NCI-H524 (cell line): ENCODE data around the gene OPTC.
"Not testable (repeated sequence)": the region's sequence is repeated elsewhere in the genome, so short reads cannot be mapped to it uniquely, and the experiment has no call there.

Source experiments
- DNase-seq, 2 experiments: peaks; one replicate each; lab custom pipeline; 2025; lab: John Stamatoyannopoulos, UW

OPTC gene

DNA sequence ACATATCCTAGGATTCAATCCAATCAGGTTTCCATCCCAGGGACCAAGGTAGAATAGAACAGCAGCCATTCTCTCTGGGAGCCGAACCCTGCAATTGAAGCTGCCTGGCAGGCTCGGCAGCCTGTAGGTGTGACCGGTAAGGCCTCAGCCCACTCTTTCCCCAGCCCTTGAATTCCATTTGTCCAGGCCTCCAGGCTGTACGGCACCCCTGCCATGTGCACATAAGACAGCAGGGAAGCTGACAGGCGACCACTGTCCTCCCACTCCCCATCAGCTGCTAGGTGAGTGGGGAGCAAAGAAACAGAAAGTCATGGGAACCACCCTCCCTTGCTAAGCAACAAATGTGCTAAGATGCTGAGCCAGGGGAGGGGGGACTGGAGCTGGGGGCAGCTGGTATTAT lies 23.0 kb downstream of the OPTC start:
- DNase-seq = no peak

DNA sequence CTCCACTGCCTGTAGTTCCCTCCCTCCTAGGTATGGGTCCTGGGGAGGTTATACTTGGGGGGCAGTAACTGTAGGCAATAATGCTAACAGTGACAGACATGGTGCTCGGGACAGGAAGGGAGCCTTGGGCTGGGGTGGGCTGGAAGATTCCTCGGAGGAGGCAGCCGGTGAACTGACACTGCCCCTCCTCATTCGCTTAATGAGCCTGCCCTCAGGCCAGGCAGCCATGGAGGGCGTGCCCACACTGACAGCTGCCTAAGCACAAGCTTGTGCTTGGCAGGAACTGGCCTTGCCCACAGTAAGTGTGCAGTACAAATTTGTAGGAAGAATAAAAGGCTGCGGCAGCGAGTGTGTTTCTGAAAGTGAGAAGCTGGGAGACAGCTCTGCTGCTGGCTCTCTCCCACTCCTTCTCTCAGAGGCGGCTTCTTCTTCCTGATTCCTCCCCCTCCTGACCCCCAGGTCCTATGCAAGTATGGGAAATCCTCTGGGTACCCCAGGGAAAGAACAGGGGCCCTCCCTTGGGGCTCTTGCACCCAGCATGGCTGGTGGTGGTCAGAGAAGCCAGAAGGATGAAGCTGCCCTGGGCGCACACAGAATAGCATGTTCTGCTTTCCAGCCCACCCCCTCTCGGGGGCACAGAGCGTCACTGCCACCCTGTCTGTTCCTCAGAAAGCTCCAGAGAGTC lies 23.6 kb downstream of the OPTC start:
- no peak for DNase-seq

DNA sequence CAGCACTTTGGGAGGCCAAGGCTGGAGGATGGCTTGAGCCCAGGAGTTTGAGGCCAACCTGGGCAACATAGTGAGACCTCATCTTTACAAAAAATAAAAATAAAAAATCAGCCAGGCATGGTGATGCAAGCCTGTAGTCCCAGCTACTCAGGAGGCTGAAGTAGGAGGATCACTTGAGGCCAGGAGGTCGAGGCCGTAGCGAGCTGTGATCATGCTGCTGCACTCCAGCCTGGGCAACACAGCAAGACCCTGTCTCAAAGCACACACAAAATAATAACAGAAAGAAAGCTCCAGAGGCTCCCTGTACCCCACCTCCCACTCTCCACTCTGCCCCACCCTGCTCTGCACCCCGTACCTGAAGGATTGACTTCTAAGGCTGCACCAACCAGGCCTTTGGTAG lies 24.2 kb downstream of the OPTC start:
- DNase-seq = not testable (repeated sequence)

DNA sequence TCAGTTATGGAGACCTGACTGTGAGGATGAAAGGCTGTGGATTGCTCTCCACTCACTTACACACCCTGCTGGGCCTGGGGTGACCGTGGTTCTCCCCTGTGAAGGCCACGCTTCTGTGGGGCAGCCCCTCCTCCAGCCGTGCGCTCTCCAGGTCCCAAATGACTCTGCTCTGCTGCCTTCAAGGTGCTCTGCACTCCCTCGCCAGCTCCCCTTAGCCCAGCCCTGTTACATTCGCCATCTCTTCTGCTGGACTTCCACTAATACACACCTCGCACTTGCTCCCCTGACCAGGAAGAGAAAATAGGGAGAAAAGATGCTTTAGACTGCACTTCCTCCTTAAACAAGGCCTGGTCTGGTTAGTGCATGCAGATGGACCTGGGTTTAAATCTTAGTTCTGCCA lies 24.6 kb downstream of the OPTC start:
- no peak for DNase-seq

DNA sequence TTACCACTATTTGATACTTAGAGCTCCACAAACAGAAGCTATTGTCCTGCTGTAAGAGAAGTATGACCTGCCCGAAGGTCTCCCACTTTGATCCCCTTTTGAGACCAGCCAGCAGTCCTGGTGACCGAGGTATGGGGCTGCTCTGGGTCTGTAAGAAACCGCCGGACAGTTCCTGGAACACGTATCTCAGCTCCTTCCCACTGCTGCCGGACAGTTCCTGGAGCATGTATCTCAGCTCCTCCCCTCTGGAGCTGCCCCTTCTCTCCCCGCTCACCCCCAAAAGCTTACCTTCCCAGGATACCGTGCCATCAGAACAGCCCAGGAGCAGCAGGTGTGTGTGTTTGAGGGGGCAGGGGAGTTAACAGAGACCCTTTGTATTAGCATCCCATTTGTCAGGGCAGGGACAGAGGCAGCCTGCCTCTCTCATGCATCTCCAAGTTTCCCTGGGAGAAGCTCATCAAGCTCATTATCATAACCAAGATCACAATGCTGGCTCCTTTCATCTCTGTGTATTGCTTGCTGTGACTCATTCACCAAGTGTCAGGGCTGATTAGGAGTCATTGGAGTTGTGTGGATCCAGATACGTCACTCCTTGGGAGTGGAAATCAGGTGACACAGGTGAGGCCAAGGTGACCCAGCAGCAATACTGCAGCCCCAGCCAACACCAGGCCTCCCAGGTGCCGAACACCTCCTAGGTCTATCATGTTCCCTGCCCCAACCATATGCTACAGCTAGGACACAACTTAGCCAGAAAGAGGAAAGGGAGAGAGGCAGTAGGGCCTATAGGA lies 25.3 kb downstream of the OPTC start:
- no peak for DNase-seq

DNA sequence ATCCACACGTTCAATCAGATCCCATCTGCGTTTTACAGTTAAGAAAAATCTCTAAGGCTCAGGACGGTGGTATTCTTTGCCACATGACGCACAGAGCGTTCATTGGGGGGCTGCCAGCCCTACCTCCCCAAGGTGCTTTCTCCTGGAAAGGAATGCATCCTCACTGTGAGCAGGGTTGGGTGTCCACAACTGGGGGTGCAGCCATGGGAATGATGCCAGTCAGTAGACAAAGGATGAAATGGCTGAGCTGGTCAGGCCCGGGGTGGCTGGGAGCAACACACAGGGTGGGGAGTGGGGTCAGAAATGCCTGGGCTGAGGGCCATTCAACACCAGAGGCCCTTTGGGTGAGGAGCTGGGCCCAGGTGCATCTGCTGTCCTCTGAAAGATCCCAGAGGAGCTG lies 25.9 kb downstream of the OPTC start:
- no peak for DNase-seq

DNA sequence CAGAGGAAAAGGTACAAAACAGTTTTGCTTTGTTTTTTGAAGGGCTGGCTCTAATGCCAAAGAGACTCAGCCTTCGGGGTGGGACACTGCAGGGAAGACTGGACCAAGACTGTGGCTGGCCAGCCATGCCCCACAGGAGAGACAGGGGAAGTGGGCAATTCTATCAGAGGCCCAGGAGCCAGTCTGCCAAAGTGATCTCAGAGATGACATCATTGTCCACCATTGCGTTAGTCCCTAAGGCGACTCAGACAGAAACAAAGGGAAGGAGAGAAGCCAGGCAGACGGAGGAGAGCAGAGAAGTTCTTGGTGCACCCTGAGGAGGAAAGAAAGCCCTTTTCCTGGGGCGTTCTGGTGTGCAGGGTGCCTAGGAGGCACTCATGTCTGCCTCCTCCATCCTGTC lies 26.4 kb downstream of the OPTC start:
- DNase-seq = no peak

DNA sequence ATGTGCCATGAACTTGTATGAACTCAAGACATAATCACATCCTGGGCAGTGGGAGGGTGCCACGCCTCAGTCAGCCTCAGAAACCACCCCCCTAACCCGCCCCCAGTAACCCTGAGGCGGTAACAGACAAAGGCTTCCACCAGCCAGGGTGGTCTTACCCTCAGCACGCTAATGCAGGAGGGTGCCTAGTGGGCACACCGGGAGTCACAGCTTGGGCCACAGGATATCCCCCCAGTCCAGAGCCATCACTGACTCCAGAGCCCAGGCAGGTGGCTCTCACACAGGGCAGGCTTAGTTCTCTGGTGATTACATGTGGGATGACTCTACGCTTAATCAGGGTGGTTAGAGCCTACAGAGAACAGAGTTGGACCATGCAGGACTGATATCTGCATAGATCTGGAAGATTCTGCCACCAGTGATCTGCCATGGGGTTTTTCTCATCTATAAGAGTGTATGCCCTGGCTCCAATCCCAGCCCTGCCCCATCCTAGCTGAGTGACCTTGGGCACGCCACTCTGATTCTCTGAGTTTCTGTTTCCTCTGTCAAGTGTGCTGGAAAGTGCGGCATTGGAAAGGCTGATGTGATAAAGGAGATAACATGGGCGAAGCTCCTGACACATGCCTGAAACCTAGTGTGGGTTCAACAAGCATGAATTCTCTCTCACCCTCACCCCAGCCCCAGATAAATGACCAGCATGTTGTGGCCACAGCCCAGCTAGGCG lies 27.3 kb downstream of the OPTC start:
- DNase-seq = no peak

DNA sequence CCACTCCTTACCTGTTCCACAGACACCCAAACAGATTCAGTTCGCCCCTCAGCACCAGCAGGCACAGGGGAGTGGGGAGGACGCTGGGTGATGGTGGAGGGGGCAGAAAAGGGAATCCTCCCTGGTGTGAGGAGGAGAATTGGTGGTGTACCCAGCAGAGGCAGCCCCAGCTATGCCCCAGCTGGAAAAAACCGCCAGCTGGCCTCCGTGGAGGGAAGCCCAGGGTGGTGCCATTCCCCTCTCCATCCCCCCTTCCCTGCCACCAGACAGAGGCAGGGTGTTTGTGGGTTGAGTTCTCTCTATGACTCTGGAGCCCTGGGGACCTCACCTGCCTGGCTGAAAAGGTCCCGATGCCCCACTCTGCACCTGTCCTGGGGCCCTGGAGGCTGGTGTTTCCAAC lies 27.9 kb downstream of the OPTC start:
- DNase-seq = peak; percentile 61 to 70

DNA sequence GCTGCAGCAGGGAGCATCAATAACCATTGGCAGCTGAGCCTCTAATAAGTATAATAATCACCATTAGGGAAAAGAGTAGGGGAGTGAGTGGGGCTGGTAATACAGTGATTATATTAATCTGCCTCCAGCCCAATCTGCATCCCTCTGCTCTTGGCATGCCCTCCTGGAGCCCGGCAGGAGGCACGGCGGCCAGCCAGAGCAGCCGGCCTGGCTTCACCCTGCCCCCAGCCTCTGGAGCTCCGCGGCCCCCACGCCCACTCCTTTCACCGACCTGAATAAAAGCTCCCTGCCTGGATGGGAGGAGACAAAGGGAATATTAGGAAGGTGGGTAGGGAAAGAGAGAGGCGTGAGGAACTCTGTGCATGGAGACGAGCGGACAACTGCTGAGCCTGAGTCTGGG lies 28.3 kb downstream of the OPTC start:
- DNase-seq = peak; percentile 61 to 73

DNA sequence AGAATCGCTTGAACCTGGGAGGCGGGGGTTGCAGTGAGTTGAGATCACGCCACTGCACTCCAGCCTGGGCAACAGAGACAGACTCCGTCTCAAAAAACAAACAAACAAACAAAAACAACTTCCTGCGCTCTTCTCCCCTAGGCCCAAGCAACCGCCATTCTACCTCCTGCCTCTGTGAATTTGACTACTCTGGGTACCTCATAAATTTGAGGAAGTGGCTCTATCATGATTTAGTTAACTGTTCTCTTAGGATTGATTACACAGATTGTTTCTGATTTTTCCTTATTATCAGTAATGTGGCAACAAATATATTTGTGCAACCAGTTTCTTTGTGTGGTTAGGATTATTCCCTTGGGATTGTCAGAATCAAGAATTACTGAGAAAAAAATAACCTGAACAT lies 29.7 kb downstream of the OPTC start:
- DNase-seq = no peak

DNA sequence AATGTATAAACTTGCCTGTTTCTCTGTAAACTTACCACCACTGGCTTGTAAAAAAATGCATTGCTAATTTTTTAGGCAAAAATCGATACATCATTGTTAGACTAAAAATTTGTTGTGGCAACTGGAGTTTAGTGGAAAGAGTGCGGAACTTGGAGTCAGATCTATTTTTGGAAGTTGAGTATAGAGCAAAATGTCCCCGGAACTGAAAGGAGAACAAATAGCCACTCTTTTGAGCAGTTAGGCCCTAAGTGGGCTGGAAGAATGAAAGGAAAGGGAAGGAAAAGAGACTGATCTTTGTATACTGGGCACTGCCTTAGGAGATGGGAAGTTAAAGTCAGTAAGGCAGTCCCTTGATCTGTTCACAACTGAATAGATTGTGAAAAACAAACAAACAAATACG lies 30.2 kb downstream of the OPTC start:
- DNase-seq = no peak

DNA sequence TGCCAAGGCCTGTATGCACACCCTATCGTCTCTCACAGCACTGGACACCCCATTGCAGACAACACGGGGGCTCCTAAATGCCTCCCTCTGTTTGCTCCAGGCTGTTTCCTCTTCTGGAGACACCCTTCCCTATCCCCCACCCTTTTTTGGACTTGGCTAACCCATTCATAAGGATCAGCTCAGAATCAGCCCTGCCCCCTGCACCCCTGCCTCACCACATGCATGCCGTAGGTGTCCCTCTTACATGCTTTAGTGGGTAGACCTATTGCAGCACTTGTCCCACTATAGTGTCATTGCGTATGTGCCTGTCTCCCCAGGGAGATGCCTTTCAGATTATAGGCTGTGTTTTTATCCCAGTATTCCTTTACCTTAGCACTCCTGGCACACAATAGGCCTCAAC lies 30.9 kb downstream of the OPTC start:
- no peak for DNase-seq

DNA sequence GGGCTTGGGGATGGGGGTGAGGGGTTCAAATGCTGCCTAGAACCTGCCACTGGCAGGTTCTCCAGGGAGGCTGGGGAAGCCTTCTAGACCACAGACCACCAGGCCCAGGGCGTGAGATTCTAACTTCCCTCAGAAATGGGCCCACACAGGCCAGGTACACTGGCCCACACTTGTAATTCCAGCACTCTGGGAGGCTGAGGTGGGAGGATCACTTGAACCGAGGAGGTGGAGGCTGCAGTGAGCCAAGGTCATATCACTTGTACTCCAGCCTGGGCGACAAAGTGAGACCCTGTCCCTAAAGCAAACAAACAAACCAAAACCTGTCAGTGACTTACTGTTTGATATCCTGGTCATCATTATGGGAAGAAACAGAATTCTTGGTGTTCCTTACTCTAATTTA lies 31.7 kb downstream of the OPTC start:
- no peak for DNase-seq

DNA sequence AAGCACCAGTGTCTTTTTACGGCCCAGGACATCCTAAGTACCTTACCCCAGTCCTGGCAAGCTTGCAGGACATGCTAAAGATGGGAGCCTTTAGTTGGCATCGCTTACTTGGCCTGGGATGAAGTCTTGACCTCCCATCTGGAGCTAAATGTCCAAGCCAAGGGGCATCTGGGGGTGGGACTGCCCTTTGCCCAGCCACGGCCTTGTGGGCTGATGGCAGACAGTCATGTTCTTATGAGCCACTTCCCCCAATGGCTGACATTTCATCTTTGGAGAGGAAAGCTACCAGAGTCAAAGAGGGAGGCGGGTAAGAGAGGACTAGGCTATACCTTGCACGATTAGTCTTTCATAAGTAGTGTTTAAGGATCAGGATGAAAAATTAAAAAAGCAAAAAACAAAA lies 32.2 kb downstream of the OPTC start:
- no peak for DNase-seq

DNA sequence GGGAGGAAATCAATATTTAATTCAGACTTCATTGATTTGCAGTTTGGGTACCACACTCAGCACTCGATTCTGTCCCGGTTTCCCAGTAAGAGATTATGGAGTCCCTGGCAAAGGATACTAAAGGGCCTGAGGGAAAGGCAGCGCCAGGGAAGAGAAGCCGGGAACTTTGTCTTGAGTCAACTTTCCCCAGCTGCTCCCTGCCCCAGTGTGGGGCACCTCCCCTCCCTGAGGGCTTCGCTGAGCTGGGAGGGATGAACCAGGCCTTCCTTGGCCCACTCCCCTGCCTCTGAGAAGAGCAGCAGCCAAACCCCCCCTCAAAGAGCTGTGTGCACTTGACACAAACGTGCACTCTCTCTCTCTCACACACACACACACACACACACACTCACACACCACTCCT lies 32.6 kb downstream of the OPTC start:
- peak; percentile 20 to 41 for DNase-seq

DNA sequence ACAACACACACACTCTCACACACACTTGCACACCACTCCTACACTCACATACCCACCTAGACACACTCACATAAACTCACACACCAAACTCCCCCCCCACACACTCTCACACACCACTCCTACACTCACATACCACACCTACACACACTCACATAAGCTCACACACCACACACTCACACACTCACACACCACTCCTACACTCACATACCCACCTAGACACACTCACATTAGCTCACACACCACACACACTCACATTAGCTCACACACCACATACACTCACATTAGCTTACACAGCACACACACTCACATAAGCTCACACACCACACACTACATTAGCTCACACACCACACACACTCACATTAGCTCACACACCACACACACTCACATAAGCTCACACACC lies 33.1 kb downstream of the OPTC start:
- no peak for DNase-seq

DNA sequence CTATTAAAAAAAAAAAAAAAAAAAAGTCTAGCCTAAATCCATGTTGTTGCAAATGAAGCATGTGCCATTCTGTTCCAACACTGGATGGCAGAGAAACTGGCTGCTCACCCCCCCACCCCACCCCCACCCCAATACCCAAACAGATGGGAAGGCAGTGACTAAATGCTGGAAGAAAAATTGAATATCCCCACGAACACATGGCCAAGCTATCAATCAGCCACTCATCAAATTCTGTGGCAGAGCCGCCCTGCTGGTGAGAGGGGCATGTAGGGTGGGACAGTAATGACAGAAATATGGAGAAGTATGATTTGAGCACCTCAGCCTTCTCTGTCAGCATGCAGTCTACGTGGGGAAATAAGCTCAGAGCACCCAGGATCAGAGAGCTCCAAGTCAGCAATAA lies 34.1 kb downstream of the OPTC start:
- DNase-seq = peak; percentile 75 to 83

DNA sequence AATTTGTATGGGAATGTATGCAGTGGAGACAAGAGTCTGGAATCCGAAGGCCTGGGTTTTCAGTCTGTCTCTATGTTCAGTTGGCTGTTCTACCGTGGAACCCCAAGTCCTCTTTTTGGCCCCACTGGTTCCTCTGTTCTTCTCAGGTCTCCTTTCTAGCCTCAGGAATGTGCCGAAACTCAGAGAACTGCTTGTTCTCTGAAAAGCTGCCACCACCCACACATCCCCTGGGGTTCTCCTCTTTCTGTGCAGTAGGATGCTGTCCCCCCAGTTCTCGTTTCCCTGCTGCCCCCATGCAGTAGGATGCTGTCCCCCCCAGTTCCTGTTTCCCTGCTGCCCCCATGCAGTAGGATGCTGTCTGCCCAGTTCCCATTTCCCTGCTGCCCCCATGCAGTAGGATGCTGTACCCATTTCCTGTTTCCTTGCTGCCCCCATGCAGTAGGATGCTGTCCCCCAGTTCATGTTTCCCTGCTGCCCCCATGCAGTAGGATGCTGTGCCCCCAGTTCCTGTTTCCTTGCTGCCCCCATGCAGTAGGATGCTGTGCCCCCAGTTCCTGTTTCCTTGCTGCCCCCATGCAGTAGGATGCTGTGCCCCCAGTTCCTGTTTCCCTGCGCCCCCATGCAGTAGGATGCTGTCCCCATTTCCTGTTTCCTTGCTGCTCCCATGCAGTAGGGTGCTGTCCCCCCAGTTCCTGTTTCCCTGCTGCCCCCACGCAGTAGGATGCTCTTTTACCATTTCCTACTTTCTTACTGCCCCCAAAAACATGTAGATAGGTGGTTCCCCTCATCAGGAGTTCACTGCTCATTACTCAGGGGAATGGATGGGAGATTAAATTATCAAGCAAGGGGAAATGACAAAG lies 35.3 kb downstream of the OPTC start:
- DNase-seq = no peak

DNA sequence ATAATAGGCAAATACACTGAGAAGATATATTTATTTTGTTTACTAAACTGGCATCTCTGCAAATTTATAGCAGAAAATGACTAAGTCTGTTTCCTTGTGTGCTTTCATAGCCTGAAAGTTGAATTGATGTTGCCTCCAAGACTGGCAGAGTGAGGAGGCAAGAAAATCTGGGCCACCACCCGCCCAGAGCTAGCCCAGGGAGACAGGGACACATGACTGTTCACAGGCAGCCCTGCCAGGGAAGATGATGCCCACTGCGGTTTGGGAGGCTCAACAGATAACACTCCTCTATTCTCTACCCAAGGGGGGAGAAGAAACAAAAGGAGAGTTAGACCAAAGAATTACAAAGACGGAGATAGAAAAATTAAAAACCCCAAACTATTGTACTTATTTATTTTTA lies 37.1 kb downstream of the OPTC start:
- no peak for DNase-seq

DNA sequence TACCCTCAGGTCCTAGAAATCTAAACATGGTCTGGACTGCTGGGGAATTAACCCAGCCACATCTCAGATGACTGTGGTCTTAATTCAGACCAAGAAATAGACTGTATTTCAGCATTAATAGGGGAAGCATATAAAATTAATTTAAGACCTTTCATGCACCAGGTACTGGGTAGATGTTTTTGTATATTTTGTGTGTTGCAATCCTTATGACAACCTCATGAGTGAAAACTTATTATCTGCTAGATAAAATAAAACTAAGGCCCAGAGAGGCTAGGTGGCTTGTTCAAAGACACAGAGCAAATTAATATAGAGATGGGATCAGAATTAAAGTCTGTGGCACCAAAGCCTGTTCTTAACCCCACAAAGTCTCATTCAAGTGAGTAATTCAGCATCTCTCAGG lies 40.1 kb downstream of the OPTC start:
- DNase-seq = no peak

DNA sequence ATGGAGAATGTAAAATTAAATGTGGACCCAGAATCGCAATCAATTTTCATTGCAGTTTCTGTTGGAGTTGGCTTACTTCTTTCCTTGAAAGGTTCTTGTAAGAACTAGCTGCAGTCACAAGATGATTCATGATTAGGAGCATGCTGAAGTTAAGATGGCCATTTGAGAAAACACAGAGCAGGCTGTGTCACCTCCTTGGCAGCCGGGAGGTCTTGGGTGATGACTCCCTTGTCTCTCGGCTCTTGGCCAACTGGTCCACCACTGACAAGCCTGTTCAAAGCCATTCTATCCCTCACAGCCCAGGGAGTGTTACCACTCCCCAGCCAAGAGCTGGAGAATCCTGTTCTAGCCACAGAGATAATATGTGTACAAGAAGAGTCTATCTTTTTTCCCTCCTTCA lies 40.6 kb downstream of the OPTC start:
- no peak for DNase-seq
